ENCODE measurements around the gene ZNF254. TPM values are rescaled to one million over a fixed set of nuclear protein-coding genes. Genes with fewer than 3 reads are reported as not detected.
"Not testable (repeated sequence)": the region's sequence is repeated elsewhere in the genome, so short reads cannot be mapped to it uniquely, and the experiment has no call there.

ZNF254 gene
- total RNA-seq, 1 donor from 2014 or later: 28.8 TPM

DNA sequence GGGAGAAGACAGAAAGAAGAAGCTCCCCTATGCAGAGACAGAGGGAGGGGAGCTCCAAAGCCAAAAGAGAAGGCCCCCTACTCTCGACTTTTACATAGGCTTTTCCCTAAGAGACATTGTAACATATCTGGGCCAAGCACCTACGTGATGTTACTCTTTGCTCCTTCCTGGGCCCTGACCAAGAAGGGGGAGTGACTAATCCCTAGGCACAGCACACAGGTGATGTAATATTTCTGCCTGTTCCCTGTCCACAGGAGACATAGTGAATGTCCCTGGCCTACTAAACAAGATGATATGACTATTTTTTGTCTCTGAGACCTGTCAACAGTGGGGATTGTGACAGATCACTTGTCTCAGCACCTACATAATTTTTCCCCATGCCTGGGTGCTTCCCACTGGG is 15.9 kb upstream of the ZNF254 start:
- H3K4me3 Mint-ChIP-seq: no peak overlapping the region
- TF ChIP-seq, protein P1, sequence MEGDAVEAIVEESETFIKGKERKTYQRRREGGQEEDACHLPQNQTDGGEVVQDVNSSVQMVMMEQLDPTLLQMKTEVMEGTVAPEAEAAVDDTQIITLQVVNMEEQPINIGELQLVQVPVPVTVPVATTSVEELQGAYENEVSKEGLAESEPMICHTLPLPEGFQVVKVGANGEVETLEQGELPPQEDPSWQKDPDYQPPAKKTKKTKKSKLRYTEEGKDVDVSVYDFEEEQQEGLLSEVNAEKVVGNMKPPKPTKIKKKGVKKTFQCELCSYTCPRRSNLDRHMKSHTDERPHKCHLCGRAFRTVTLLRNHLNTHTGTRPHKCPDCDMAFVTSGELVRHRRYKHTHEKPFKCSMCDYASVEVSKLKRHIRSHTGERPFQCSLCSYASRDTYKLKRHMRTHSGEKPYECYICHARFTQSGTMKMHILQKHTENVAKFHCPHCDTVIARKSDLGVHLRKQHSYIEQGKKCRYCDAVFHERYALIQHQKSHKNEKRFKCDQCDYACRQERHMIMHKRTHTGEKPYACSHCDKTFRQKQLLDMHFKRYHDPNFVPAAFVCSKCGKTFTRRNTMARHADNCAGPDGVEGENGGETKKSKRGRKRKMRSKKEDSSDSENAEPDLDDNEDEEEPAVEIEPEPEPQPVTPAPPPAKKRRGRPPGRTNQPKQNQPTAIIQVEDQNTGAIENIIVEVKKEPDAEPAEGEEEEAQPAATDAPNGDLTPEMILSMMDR (IDR thresholded peaks at IDR 0.05): no peak
- H3K4me1 Mint-ChIP-seq: no peaks in the 10 kb centered on the region
- DNase-seq: no peak
- ChIA-PET POLR2A (no interaction called here), CTCF (no interaction called here)
- peaks cover 51% of the 10 kb centered on the region for H3K36me3 Mint-ChIP-seq (ENCODE audit: low read depth)
- ATAC-seq (ENCODE audit: low read depth): no peak
- H3K9me3 Mint-ChIP-seq: no peaks in the 10 kb centered on the region
- no peaks in the 10 kb centered on the region for H3K27me3 Mint-ChIP-seq
- intact Hi-C loops (cut with micrococcal nuclease): no loop called here
- H3K27ac Mint-ChIP-seq: no peak overlapping the region

- DNase-seq: no peak
- intact Hi-C loops (cut with micrococcal nuclease): no loop called here
These were observed 14.3 kb upstream of the ZNF254 start for GRCh38 chr19:24072720-24073119.

DNA sequence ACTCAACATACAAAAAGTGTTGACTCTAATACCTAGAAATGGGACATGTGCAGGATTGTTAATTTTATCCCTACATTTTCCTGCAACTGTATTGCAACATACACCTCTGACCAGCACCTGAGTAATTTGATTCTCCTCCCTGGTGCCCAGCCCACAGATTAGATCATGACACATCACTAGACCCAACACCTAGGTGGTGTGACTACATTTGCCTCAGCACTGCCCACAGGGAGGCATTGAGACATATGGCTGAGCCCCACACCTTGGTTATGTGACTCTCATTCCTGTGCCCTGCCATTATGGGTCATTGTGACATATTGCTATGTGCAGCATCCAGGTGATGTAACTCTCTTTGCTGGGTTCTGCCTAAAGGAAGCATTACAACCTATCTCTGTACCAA is 13.2 kb upstream of the ZNF254 start:
- H3K27ac Mint-ChIP-seq: no peak overlapping the region
- ATAC-seq (ENCODE audit: low read depth) (no peak), DNase-seq (no peak)
- TF ChIP-seq, protein P1 (IDR thresholded peaks at IDR 0.05): no peak
- no peaks in the 10 kb centered on the region for H3K27me3 Mint-ChIP-seq
- intact Hi-C loops (cut with micrococcal nuclease): no loop called here
- POLR2A ChIA-PET: no interaction called here
- CTCF ChIA-PET: no interaction called here
- no peak overlapping the region for H3K4me3 Mint-ChIP-seq
- H3K36me3 Mint-ChIP-seq (ENCODE audit: low read depth): peaks cover 35% of the 10 kb centered on the region
- no peaks in the 10 kb centered on the region for H3K4me1 Mint-ChIP-seq
- peaks cover 2% of the 10 kb centered on the region for H3K9me3 Mint-ChIP-seq

More at GRCh38 chr19:24072720-24073119, 14.3 kb upstream of the ZNF254 start:
- H3K4me1 Mint-ChIP-seq: no peaks in the 10 kb centered on the region
- no peak for ATAC-seq (ENCODE audit: low read depth)
- peaks cover 2% of the 10 kb centered on the region for H3K9me3 Mint-ChIP-seq
- H3K4me3 Mint-ChIP-seq: no peak overlapping the region
- no peaks in the 10 kb centered on the region for H3K27me3 Mint-ChIP-seq
- ChIA-PET POLR2A (no interaction called here), CTCF (no interaction called here)
- H3K36me3 Mint-ChIP-seq (ENCODE audit: low read depth): peaks cover 45% of the 10 kb centered on the region
- no peak overlapping the region for H3K27ac Mint-ChIP-seq
- TF ChIP-seq, protein P1 (IDR thresholded peaks at IDR 0.05): no peak

DNA sequence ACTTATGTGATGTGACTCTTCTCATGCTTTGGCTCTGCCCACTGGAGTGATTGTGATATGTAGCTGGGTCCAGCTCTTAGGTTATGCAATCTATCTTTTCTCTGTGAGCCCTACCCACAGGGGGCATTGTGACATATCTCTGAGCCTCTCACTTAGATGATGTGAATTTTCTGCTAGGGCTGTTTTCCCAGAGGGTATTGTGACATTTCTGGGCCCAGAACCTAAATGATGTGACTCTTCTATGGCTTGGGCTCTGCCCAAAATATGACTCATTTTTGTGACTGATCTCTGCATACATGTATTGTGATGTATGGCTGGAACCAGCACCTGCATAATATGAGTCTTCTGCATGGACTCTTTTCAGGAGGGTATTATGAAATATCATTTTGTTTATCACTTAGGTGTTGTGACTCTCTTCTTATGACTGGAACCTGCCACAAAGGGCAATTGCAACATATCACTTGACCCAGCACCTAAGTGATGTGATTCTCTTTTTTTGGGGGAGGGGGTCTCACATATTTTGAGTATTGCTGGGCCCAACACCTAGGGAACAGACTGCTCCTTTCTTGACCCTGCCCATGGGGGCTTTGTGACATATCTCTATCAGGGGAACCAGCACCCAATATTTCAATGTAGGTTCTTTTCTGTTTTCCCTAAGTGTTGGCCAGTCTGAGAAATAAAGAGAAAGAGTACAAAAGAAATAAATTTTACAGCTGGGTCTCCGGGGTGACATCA is 12.1 kb upstream of the ZNF254 start:
- no peak for ATAC-seq (ENCODE audit: low read depth)
- CTCF ChIA-PET: no interaction called here
- intact Hi-C loops (cut with micrococcal nuclease): no loop called here

DNA sequence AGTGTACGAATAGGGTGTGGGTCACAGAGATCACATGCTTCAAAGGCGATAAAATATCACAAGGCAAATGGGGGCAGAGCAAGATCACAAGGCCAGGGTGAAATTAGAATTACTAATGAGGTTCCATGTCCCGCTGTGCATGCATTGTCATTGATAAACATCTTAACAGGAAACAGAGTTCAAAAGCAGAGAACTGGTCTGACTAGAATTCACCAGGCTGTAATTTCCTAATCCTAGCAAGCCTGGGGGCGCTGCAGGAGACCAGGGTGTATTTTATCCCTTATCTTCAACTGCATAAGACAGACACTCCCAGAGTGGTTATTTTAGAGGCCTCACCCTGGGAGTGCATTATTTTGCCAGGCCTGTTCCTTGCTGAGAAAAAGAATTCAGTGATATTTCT is 11.5 kb upstream of the ZNF254 start:
- DNase-seq; intact Hi-C loops (cut with micrococcal nuclease); CTCF ChIA-PET; H3K9me3 Mint-ChIP-seq; H3K4me1 Mint-ChIP-seq; H3K27me3 Mint-ChIP-seq; ATAC-seq (ENCODE audit: low read depth); H3K27ac Mint-ChIP-seq; H3K4me3 Mint-ChIP-seq; POLR2A ChIA-PET: not testable (repeated sequence)
- peaks cover 38% of the 10 kb centered on the region for H3K36me3 Mint-ChIP-seq (ENCODE audit: low read depth)

More for the DNA sequence above, 12.1 kb upstream of the ZNF254 start:
- DNase-seq: no peak
- Mint-ChIP-seq H3K9me3 (peaks cover 2% of the 10 kb centered on the region), H3K36me3 (ENCODE audit: low read depth) (peaks cover 38% of the 10 kb centered on the region), H3K4me3 (no peak overlapping the region), H3K27me3 (no peaks in the 10 kb centered on the region), H3K27ac (no peak overlapping the region), H3K4me1 (no peaks in the 10 kb centered on the region)
- TF ChIP-seq, protein P1 (IDR thresholded peaks at IDR 0.05): no peak
- POLR2A ChIA-PET: no interaction called here

- ChIA-PET POLR2A (no interaction called here), CTCF (no interaction called here)
- DNase-seq (no peak), ATAC-seq (ENCODE audit: low read depth) (no peak)
- TF ChIP-seq, protein P1 (IDR thresholded peaks at IDR 0.05): no peak
- Mint-ChIP-seq H3K27ac (no peak overlapping the region), H3K36me3 (ENCODE audit: low read depth) (peaks cover 28% of the 10 kb centered on the region), H3K4me1 (no peaks in the 10 kb centered on the region), H3K9me3 (peaks cover 2% of the 10 kb centered on the region), H3K27me3 (no peaks in the 10 kb centered on the region), H3K4me3 (no peak overlapping the region)
- intact Hi-C loops (cut with micrococcal nuclease): no loop called here
These were observed 8.3 kb upstream of the ZNF254 start for GRCh38 chr19:24078680-24079079.
